Neural cell (in vitro differentiated cells): ENCODE measurements around the gene MBD5. TPM values are rescaled to one million over a fixed set of nuclear protein-coding genes. Genes with fewer than 3 reads are reported as not detected.
A peak's percentile ranks its signal among the peaks of the same experiment; 100 is the strongest.

Experiments
- H2AFZ ChIP-seq: fragments of 200-600, 300-800 bp; sonication (generic), shearing (Covaris generic); 2 replicates; pipeline ENCODE4 v1.6.0; 2014; ENCODE audit warnings: low read depth, mild to moderate bottlenecking, antibody characterized with exemption, low read length, moderate library complexity
- H3F3A ChIP-seq: fragments of 200-600 bp; shearing (Covaris generic); 2 replicates; pipeline ENCODE4 v1.6.1; 2016; ENCODE audit warnings: mild to moderate bottlenecking, moderate library complexity, mixed read lengths, antibody characterized with exemption, low read length; ENCODE audit not compliant: insufficient read depth, poor library complexity, severe bottlenecking
- H3K27ac ChIP-seq: fragments of 200-600, 300-800 bp; sonication (generic), shearing (Covaris generic); 2 replicates; pipeline ENCODE4 v1.5.1; 2014; ENCODE audit warnings: mild to moderate bottlenecking, low read length, moderate library complexity
- H3K27me3 ChIP-seq: fragments of 300-800, 200-600 bp; sonication (generic), shearing (Covaris generic); 2 replicates; pipeline ENCODE4 v1.6.0; 2014; ENCODE audit warnings: mild to moderate bottlenecking, low read depth, low read length, moderate library complexity; ENCODE audit not compliant: insufficient read depth
- H3K36me3 ChIP-seq: fragments of 300-800, 200-600 bp; sonication (generic), shearing (Covaris generic); 2 replicates; pipeline ENCODE4 v1.5.1; 2014; ENCODE audit warnings: mild to moderate bottlenecking, antibody characterized with exemption, low read length, moderate library complexity; ENCODE audit not compliant: insufficient read depth
- H3K4me2 ChIP-seq: fragments of 300-800, 200-600 bp; sonication (generic), shearing (Covaris generic); 2 replicates; pipeline ENCODE4 v1.6.0; 2014; ENCODE audit warnings: mild to moderate bottlenecking, low read length
- H3K4me3 ChIP-seq: fragments of 300-800, 200-600 bp; sonication (generic), shearing (Covaris generic); 2 replicates; pipeline ENCODE4 v1.5.1; 2014; ENCODE audit warnings: mild to moderate bottlenecking, low read length, moderate library complexity
- H3K79me2 ChIP-seq: fragments of 200-600 bp; shearing (Covaris generic); replicated peaks from 2 replicates; pipeline ENCODE4 v1.6.0; 2014; ENCODE audit warnings: mild to moderate bottlenecking, low read length, moderate library complexity; ENCODE audit not compliant: insufficient read depth
- H3K9ac ChIP-seq: fragments of 300-800, 200-600 bp; sonication (generic), shearing (Covaris generic); 2 replicates; pipeline ENCODE4 v1.6.1; 2016; ENCODE audit warnings: mild to moderate bottlenecking, low read length, mixed read lengths
- H3K9me2 ChIP-seq: fragments of 200-600 bp; shearing (Covaris generic); 2 replicates; pipeline ENCODE4 v1.6.1; 2016; ENCODE audit warnings: mild to moderate bottlenecking, low read length, mixed read lengths; ENCODE audit not compliant: insufficient read depth
- H3K9me3 ChIP-seq: fragments of 200-600, 300-800 bp; sonication (generic), shearing (Covaris generic); 2 replicates; pipeline ENCODE4 v1.6.1; 2016; ENCODE audit warnings: mild to moderate bottlenecking, mixed run types, low read length, moderate library complexity, mixed read lengths
- H4K20me1 ChIP-seq: fragments of 200-600 bp; shearing (Covaris generic); 2 replicates; pipeline ENCODE4 v1.6.1; 2016; ENCODE audit warnings: mild to moderate bottlenecking, mixed run types; ENCODE audit not compliant: insufficient read depth
- EP300 ChIP-seq: fragments of 450-650 bp; conservative IDR thresholded peaks from 2 replicates; pipeline ENCODE4 v1.6.1; 2014; ENCODE audit warnings: antibody characterized with exemption, mild to moderate bottlenecking, moderate library complexity; ENCODE audit not compliant: poor library complexity, severe bottlenecking
- EZH2 ChIP-seq: fragments of 200-600, 300-800 bp; shearing (Covaris generic), sonication (generic); IDR thresholded peaks from 2 replicates; pipeline ENCODE4 v1.6.1; 2014; ENCODE audit warnings: antibody characterized with exemption, low read length, borderline replicate concordance, mild to moderate bottlenecking; ENCODE audit not compliant: insufficient read depth, poor library complexity, severe bottlenecking
- MXI1 ChIP-seq: fragments of 450-650 bp; conservative IDR thresholded peaks from 2 replicates; pipeline ENCODE4 v1.6.1; 2014; ENCODE audit warnings: antibody characterized with exemption, mild to moderate bottlenecking; ENCODE audit not compliant: poor library complexity, severe bottlenecking
- POLR2AphosphoS5 ChIP-seq: IDR thresholded peaks from 2 replicates; pipeline ENCODE4 v1.6.1; 2012
- RAD21 ChIP-seq: fragments of 450-650 bp; conservative IDR thresholded peaks from 2 replicates; pipeline ENCODE4 v1.6.1; 2014; ENCODE audit warnings: antibody characterized with exemption, mild to moderate bottlenecking, moderate library complexity
- REST ChIP-seq: IDR thresholded peaks from 2 replicates; pipeline ENCODE4 v1.6.1; 2012; ENCODE audit warnings: borderline replicate concordance
- SMC3 ChIP-seq: fragments of 450-650 bp; conservative IDR thresholded peaks from 2 replicates; pipeline ENCODE4 v1.6.1; 2014; ENCODE audit warnings: antibody characterized with exemption, mild to moderate bottlenecking, moderate library complexity; ENCODE audit not compliant: poor library complexity
- TAF1 ChIP-seq: IDR thresholded peaks from 2 replicates; pipeline ENCODE4 v1.6.1; 2012; ENCODE audit warnings: low read depth
- polyA plus RNA-seq: library from polyadenylated mRNA; depleted of rRNA; stranded (reverse); fragments of >200 nt; gene quantifications from 2 replicates; pipeline ENCODE4 v1.2.3, GENCODE V29; 2014
- TF ChIP-seq, protein P1 (sequence below): fragments of 450-650 bp; IDR thresholded peaks from 2 replicates; pipeline ENCODE4 v1.5.1; 2014; ENCODE audit warnings: antibody characterized with exemption, mild to moderate bottlenecking, moderate library complexity; ENCODE audit not compliant: poor library complexity, severe bottlenecking

The MBD5 gene
- polyA plus RNA-seq, 1 donor from 2014 or later = 9.7 TPM

GRCh38 chr2:148531235-148531634, 510.3 kb downstream of the MBD5 start:
- Histone ChIP-seq H3K4me3 (no peak overlapping the region), H3K27me3 (no peaks in the 10 kb centered on the region), H3K9me2 (no peaks in the 10 kb centered on the region), H3K79me2 (no peaks in the 10 kb centered on the region), H4K20me1 (no peaks in the 10 kb centered on the region), H3K9ac (no peak overlapping the region), H2AFZ (no peak overlapping the region), H3F3A (no peaks in the 10 kb centered on the region), H3K27ac (no peak overlapping the region), H3K9me3 (no peaks in the 10 kb centered on the region), H3K36me3 (no peaks in the 10 kb centered on the region), H3K4me2 (no peak overlapping the region)
- TF ChIP-seq, protein P1, sequence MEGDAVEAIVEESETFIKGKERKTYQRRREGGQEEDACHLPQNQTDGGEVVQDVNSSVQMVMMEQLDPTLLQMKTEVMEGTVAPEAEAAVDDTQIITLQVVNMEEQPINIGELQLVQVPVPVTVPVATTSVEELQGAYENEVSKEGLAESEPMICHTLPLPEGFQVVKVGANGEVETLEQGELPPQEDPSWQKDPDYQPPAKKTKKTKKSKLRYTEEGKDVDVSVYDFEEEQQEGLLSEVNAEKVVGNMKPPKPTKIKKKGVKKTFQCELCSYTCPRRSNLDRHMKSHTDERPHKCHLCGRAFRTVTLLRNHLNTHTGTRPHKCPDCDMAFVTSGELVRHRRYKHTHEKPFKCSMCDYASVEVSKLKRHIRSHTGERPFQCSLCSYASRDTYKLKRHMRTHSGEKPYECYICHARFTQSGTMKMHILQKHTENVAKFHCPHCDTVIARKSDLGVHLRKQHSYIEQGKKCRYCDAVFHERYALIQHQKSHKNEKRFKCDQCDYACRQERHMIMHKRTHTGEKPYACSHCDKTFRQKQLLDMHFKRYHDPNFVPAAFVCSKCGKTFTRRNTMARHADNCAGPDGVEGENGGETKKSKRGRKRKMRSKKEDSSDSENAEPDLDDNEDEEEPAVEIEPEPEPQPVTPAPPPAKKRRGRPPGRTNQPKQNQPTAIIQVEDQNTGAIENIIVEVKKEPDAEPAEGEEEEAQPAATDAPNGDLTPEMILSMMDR = no peak
- TF ChIP-seq POLR2AphosphoS5 = peak; percentile 20

GRCh38 chr2:148531669-148532428, 511.0 kb downstream of the MBD5 start:
- no peaks in the 10 kb centered on the region for H3K9me3 ChIP-seq
- H3K9me2 ChIP-seq = no peaks in the 10 kb centered on the region
- no peaks in the 10 kb centered on the region for H3K79me2 ChIP-seq
- H3K4me3 ChIP-seq = no peak overlapping the region
- H3K27ac ChIP-seq = no peak overlapping the region
- H3K4me2 ChIP-seq = no peak overlapping the region
- no peaks in the 10 kb centered on the region for H3K27me3 ChIP-seq
- TF ChIP-seq SMC3 = no peak
- TF ChIP-seq EP300 = no peak
- no peak for TF ChIP-seq MXI1
- no peak for TF ChIP-seq POLR2AphosphoS5
- TF ChIP-seq EZH2 = no peak
- no peak for TF ChIP-seq TAF1
- TF ChIP-seq RAD21 = no peak
- TF ChIP-seq, protein P1 = no peak
- TF ChIP-seq REST = no peak
- no peak overlapping the region for H2AFZ ChIP-seq
- no peak overlapping the region for H3K9ac ChIP-seq
- no peaks in the 10 kb centered on the region for H3K36me3 ChIP-seq
- H4K20me1 ChIP-seq = no peaks in the 10 kb centered on the region
- H3F3A ChIP-seq = no peaks in the 10 kb centered on the region
